Measurements from ENCODE around the gene AMN.
A peak's percentile ranks its signal among the peaks of the same experiment; 100 is the strongest.
"Not testable (repeated sequence)": the region's sequence is repeated elsewhere in the genome, so short reads cannot be mapped to it uniquely, and the experiment has no call there.

The AMN gene

DNA sequence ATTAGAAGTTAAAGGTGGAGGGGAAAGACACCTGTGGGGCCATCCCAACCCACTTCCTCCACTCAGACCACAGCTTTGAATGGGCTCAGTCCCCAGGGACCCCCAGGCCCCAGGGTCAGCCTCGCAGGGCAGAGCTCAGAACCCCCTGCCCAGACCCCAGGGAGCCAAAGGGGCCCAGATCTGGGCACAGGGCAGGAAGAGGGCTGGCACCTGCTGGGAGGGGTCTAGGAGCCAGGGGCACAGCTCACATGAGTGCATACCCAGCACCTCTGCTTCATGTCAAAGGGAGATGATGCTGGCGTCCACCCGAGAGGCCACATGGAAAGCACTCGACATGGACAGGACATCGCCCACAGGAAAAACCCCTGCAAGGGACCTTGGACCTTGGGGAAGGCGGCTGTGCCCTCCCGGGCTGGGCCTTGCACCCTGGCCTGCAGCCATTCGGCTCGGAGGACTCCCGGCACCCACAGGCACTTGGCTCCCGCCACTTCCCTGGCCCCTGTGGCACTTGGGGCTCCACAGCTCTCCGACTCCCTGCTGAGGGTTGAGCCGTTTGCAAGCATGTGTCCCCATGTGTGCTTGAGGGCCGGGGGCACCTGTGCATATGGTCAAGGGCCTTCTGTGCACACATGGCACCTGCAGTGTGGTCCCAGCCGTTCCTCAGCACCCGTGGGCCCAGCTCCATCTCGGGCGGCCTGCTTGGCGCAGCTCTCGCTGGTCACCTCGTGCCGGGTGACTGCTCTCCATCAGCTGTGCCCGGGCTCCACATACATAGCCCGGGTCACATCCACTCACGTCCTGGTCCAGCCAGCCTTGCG is 7.8 kb upstream of the AMN start:
- DNase-seq: no peak

DNA sequence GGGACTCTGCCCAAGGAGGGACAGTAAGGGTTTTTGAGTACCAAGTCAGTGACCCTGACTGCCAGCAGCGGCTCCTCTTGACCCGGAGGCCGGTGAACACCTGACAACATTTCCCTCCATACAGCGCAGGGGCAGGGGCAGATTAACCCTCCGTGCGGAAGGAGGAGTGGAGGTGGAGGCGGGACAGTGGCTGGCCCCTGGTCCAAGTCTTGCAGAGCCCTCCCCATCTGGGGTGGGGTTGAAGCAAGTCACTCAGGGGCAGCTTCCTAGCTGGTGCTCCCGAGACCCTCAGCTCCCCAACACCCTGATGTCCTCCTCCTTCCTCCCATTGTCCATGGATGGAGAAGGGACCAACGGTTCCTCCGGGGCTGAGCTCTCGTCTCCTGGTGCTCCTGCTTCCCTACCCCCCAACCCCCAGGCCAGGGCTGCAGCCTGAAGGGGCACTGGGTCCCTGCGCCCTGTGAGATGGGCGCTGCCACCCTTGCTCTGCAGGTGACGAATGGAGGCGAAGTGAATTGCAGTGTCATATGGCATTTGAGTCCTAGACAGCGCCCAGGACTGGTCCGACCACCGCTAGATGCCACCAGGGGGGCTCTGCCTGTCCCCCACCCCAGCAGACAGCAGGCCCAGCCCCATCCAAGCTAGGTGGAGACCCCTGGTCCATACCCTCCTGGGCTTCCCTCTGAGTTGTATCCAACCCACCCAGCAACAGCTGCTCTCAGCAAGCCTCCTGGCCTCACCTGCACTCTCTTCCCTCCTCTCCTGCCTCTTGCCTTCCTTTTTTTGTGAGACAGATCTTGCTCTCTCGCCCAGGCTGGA is 7.0 kb upstream of the AMN start:
- DNase-seq: no peak

DNA sequence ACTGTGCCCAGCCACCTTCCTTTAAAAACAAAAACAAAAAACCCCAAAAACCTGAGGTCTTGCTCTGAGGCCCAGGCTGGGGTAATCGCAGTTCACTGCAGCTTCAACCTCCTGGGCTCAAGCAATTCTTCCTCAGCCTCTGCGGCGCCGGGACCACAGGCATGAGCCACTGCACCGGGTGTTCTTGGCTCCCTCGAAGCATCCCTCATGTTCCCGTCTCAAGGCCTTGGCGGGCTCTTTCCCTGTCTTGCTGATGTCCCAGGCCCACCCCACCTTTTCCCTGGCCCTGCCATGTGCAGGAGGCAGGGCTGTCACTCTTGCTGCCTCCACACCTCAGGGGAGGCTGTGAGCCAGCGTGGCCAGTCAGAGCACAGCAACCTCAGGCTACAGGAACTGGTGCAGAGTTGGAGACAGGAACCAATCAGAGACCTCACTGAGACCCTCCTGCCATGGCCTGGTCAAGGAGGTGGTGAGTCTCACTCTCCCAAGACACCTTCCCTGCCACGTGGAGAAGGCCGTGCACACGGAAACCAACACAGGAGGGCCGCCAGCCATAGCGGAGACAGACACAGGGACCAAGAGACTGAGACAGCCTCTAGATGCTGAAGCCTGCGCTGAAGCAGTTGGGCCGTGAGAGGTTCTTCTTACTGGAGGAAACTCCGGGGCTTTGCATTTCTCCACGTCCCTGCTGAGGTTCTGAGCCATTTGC is 6.0 kb upstream of the AMN start:
- DNase-seq: no peak

DNA sequence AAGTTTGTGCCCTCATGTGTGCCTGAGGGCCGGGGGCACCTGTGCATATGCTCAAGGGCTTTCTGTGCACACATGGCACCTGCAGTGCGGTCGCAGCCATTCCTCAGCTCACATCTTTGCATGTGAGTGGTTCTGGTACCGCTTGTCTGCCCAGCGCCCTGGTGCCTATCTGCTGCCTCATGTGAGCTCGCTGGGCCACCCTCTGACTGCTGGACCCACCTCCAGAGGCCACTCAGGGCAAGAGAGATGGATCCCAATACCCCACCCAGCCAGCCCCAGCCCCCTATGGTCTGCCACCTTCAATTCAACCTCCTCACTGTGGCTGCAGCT is 5.4 kb upstream of the AMN start:
- DNase-seq: no peak

DNA sequence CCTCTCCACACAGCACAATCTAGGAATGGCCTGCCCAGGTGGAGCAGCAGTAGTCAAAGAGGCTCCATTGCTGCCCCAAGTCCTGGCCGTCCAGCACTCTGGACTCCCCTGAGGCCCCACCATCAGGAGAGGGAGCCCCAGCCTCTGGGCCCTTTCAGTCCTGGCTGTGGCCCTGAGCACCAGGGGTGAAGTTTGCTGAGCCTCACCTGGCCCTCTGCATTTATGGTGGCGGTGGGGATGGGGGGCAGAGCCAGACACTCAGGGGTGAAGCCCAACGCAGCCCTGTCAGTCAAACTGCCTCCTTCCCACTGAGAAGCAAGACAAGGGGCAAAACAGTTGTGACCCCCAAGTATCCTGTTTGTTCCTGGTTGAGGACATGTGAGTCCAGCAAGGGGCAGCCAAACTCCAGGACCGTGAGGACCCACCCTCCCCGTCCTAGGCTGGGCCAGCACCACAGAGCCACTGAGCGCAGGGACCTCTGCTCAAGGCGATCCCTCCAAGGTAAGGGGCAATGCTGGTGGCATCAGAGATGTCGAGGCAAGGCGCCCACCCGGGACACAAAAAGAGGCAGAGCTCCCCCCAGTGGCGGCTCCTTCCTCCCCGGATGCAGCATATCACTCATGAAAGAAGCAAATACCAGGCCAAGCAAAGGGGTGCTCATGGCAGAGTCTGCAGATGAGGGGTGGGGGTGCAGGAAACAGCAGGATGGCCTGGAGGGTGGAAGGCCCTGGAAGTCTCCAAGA is 4.8 kb upstream of the AMN start:
- peak; percentile 72 for DNase-seq

DNA sequence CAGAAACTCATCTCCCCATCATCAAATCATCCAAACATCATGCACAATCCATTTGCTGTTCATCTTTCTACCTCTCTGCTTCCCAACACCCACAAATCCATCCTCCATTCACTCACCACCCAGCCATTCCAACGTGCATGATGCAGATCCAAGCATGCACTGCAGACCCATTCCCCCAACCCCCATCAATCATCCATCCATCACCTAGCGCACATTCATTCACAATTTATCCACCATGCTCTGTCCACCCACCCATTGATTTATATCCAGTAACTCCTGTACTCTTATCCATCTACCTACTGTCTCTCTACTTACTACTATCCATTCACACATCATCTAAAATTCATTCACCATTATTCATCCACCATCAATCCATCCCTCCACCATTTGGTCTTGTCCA is 4.0 kb upstream of the AMN start:
- no peak for DNase-seq

DNA sequence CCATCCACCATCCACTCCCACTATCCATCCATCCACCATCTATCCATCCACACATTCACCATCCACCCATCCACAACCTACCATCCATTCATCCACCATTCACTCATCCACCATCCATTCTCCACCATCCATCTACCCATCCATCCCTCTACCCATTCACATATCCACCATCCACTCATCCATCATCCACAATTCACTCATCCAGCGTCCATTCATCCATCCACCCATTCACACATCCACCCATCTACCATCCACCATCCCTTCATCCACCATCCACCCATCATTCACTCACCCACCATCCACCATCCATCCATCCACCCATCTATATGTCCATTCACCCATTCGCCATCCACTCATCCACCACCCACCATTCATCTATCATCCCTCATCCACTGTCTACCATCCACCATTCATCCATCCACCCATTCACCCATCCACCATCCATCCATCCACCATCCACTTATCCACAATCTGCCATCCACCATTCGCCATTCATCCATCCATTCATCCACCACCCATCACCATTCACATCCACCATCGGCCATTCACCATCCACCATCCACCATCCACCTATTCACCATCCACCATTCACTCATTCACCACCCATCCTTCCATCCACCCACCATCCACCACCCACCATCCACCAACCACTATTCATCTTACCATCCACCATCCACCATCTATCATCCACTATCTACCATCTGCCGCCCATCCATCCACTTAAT is 2.0 kb upstream of the AMN start:
- DNase-seq: no peak

DNA sequence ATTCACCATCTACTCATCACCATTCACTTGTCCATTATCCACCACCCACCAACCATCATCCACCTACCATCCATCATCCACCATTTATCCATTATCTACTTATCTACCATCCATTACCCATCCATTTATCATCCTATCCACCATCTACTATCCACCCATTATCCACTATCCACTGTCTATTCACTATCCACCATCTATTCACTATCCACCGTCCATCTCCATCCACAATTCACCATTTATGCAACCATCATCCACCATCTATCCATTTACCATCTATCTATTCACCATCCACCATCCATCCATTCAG is 1.5 kb upstream of the AMN start:
- DNase-seq: no peak

DNA sequence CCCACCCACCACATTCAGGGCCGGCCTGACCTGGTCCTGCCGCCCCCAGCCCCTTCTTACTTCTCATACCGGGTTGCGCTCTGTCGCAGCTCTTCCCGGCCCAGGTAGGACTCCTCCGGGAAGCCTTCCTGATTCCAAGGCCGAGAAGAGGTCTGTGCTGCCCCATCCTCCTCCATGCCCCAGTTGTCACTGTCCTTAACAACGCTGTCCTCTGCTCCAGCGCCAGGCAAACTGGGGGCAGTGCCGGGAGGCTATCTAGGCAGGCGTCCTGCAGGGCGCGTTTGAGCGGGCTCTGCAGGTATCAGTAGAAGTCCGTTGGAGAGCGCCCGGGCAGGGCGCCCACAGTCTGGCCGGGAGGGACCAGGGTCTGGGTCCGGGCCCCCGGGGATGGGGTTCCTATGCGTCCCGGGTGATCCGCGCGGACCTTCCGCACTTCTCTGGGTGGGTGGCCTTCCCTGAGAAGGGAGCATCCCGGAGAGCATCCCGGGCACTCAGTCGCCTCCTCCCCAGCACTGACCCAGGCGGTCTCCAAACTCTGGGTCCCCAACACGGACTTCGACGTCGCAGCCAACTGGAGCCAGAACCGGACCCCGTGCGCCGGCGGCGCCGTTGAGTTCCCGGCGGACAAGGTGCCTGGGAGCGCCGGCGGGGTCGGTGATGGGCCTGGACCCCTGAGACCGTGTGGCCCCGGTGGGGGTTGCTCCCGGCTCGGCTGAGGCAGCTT is 900 bp downstream of the AMN start:
- DNase-seq: peak; percentile 24

DNA sequence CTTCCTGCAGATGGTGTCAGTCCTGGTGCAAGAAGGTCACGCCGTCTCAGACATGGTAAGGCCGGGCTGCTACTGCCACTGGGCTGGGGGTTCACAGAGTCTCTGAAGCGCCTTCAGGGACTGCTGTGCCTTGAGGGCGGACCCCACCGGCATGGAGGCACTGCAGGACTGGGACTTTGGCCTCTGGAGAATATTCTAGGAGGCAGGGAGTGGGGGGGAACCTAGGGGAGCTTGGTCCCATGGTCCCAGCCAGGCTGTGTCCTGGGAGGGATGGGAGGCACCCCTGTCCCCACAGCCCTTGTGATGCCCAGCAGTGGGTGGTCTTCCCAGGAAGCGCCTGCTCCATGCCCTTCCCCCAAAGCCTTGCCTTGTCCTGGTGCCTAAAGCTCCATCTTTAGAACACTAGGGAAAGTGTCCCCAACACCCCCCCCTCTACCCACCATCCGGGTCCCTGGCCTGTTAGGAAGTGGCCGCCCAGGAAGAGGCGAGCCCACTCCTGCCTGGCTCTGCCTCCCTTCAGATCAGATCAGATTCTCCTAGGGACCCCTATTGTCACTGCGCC is 1.5 kb downstream of the AMN start:
- DNase-seq: no peak

DNA sequence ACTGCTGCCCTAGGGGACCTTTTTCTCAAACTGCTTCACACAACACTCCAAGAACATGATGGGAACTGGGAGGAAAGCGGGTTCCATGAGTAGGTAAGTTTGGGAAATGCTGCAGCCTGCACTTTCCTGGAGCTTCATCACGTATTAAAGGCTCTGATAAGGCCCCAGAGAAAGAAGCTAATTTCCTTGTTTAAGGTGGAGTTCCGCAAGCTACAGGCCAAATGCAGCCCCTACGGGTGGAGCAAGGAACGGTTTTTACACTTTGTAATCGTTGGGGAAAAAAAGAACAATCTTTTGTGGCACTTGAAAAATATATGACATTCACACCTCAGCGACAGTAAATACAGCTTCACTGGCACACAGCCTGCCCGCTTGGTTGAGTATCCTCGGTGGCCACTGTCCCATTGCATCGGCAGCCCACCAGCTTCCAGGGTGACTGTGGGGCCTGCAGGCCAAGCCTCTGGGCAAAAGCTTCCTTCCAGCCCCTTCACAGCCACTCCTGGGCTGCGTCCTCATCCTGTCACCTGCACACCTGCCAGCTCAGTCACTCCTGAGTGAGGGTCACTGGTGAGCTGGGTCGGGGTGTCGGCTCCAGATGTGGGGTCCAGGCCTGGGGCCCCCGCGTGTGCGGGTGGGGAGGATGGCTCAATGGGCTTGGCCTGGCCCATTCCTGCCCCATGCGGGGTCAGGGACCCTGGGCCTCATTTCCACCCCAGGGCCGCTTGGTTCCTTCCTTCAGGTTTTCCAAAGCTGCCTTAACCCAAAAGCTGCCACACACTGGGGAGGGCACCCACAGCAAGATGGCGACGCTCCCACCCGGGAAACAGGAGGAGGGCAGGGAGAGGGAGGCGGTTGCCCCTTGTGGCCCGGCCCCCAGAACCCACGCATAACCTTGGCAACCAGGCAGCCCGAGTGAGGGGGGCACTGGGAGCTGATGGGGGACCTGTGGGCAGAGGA is 2.4 kb downstream of the AMN start:
- DNase-seq: no peak

DNA sequence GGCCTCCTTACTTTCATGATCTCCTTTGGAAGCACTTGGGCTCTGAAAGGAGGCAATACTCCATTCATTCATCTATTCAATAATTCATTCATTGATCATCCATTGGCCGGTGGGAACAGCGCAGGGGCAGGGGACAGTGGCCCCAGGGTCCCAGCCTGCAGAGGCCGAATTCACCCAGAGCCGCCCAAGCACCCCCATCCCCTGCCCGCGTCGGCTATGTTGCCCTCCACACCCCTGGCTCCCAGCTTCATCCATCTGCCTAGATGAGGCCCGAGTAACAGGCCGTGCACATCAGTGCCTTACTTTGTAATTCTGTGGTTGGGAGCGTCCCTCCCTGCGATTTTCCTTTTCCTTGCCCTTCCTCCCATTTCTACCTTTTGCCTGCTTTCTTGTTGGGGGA is 3.2 kb downstream of the AMN start:
- DNase-seq: no peak

DNA sequence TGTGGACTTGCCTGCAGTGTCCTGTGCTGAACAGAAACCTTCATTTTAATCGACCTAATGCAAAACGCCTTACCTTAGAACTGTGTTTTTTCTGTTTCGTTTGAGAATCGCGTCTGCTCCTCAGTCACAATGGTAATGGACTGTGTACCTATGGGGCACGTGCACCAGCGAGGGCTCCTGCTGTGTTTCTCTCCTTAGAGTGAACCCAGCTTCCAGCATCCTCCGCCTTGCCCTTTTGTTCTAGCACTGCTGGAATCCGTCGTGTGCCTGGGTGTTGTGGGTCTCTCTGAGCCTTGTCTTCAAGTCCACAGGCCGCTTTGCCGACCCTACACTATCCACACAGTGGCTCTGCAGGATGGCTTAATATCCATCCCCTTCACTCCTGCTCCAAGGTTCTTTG is 3.6 kb downstream of the AMN start:
- peak; percentile 20 for DNase-seq

DNA sequence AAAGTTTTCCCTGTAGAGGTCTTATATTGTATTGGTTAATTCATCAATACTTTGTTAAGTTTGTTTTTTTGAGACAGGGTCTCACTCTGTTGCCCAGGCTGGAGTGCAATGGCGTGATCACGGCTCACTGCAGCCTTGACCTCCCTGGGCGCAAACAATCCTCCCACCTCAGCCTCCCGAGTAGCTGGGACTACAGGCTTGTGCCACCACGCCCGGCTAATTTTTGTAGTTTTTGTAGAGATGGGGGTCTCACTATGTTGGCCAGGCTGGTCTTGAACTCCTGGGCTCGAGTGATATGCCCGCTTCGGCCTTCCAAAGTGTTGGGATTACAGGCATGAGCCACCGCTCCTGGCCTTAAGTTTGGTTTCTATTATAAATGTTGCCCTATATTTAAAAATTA is 4.4 kb downstream of the AMN start:
- DNase-seq: not testable (repeated sequence)

DNA sequence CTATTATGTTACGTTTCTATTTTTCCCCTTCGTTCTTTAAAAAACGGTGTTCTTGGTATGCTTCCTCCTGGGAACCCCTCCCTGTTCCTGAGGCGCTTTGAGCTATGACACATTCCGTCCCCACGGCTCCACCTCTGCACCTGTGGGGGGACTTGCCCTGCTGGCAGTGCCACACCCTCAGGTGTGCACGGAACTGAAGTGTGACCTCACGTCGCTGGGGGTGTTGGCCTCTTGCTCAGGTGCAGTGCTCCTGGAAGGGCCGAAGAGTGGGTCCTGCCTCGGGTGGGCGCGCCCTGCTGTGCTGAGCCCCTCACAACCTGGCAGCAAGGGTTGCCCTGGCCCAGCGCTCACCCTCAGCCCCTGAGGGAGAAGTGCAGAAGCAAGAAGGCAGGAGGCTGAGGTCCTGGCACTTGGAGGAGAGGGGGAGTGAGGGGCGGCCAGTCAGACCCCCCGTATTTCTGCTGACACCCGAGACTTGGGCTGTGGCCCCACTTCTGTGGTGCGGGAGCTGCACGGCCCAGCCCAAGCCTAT is 4.9 kb downstream of the AMN start:
- peak; percentile 16 for DNase-seq

DNA sequence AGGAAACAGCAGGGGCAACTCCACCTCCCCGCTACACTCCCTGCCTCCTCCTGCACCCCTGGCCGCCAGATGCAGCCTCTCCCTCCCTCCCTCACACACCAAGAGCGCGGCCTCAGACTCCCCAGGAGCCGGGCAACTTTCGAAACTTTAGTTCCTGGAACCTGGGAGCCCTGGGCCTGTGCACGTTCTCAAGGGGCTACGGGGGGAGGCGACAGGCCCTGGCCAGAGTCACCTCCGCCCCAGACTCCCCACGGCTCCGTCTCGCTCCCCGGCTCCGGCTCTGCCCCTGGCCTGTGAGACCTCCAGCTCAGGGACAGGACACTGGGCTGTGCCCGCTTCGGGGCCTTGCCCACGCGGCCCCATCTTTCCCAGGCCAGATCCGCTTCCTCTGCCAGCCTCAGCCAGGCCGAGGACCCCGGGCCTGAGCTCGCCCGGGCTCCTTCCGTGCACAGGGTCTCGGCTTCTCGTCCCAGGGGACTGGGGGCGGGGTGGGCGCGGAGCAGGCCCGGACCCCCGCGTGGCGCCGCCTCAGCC is 5.5 kb downstream of the AMN start:
- peak; percentile 57 for DNase-seq

DNA sequence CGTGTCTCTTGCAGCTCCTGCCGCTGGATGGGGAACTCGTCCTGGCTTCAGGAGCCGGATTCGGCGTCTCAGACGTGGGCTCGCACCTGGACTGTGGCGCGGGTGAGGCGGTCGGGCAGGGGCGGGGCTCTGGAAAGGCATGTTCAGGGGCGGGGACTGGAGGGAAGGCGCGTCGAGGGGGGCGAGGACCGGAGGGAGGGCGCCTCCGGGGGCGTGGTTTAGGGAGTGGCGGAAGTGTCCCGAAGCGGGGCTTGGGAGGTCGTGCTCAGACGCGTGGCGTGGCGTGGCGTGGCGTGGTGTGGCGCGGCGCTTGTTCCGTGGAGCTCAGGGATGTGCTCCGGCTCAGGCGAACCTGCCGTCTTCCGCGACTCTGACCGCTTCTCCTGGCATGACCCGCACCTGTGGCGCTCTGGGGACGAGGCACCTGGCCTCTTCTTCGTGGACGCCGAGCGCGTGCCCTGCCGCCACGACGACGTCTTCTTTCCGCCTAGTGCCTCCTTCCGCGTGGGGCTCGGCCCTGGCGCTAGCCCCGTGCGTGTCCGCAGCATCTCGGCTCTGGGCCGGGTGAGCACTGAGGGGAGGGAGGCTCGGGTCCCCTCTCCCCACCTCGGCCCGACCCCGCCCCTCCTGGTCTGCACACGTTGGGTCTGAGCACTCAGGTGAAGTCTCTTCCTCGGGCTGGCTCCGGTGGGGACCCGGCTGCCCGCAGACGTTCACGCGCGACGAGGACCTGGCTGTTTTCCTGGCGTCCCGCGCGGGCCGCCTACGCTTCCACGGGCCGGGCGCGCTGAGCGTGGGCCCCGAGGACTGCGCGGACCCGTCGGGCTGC is 6.2 kb downstream of the AMN start:
- peak; percentile 94 for DNase-seq

DNA sequence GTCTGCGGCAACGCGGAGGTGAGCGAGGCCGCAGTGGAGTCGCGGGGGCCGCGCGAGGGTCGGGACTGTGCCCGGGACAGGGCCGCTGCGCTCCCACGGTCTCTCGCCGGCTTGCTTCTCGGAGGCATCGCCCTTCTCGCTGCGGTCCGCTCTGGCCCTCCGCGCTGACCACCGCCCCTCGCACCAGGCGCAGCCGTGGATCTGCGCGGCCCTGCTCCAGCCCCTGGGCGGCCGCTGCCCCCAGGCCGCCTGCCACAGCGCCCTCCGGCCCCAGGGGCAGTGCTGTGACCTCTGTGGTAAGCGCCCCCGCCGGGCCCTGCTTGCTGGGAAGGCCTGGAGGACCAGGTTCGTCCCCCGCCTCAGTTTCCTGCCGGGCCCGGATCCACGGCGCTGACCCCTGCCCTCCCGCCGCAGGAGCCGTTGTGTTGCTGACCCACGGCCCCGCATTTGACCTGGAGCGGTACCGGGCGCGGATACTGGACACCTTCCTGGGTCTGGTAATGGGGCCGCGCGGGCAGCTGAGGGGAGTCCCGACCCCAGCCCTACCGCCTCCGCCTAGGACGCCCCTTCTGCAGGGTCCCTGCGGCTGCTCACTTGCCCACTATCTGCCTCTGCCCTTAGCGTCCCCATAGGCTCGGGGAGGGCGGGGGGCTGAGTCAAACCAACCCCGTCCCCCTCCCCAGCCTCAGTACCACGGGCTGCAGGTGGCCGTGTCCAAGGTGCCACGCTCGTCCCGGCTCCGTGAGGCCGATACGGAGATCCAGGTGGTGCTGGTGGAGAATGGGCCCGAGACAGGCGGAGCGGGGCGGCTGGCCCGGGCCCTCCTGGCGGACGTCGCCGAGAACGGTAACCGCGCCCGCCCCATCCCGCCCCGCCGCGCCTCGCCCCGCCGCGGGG is 7.0 kb downstream of the AMN start:
- DNase-seq: no peak
